T-helper 2 cell treated with Interferon-gamma antibody and Interleukin-4, amounts not matched to agents 5 μg/mL and 100 μg/mL, for 36 hours (primary cell): Measurements from ENCODE around the gene TRIM45.
A peak's percentile ranks its signal among the peaks of the same experiment; 100 is the strongest.

Source experiments
- DNase-seq: peaks from one replicate; pipeline ENCODE4 v3.0.0; 2021; ENCODE audit warnings: low spot score
- H3K27ac Mint-ChIP-seq: one replicate; pipeline ENCODE4 v1.8.0; 2021; ENCODE audit warnings: mild to moderate bottlenecking, mixed read lengths
- H3K27me3 Mint-ChIP-seq: one replicate; pipeline ENCODE4 v1.8.0; 2021; ENCODE audit warnings: low read depth, mixed read lengths
- H3K36me3 Mint-ChIP-seq: one replicate; pipeline ENCODE4 v1.8.0; 2021; ENCODE audit warnings: low read depth, mixed read lengths
- H3K4me1 Mint-ChIP-seq: one replicate; pipeline ENCODE4 v1.8.0; 2021; ENCODE audit warnings: low read depth, mixed read lengths
- H3K4me3 Mint-ChIP-seq: one replicate; pipeline ENCODE4 v1.8.0; 2022; ENCODE audit warnings: mild to moderate bottlenecking, moderate library complexity, mixed read lengths
- H3K9me3 Mint-ChIP-seq: one replicate; pipeline ENCODE4 v1.8.0; 2021; ENCODE audit warnings: mixed read lengths

Gene TRIM45

DNA sequence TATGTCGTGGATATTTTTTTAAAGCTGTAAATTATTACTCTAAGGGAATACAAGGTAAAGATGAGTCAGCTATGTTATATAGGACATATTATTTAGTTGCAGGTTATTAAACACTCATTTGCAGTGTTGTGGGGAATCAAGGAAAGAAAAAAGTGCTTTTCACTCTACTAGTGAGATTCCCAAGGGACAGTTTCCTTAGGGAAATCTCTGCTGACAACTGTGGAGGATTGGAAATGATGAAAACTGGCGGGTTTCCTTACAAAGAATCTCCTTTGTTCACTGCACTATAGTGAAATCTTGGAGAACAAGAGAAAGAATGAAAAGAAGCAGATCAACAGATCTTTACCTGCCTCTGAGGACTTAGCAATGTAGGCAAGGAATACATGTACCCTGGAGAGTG lies 24.5 kb upstream of the TRIM45 start:
- Mint-ChIP-seq H3K27ac (no peak overlapping the region), H3K9me3 (no peaks in the 10 kb centered on the region), H3K4me1 (no peaks in the 10 kb centered on the region), H3K27me3 (peaks cover 12% of the 10 kb centered on the region), H3K4me3 (no peak overlapping the region), H3K36me3 (no peaks in the 10 kb centered on the region)
- DNase-seq = no peak

- peaks cover 12% of the 10 kb centered on the region for H3K27me3 Mint-ChIP-seq
- no peak overlapping the region for H3K27ac Mint-ChIP-seq
These were observed 22.3 kb upstream of the TRIM45 start for GRCh38 chr1:117143871-117144270.

DNA sequence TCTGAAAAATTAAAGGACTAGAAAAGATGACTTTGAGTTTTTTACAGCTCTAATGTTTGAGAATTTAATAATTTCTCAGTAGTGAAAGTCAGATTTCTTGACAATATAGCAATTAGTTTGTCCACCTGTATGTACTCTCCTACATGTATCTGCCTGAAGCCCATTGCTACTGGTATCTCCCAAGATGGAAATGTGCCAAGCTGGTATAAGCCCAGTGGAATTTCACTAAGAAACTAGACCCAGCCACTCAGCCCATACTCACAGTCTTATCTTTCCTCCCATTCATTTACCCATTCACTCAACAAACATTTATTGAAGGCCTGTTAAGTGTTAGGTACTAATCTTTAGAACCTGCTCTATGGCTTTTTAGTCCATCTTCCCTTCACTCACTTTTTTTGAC lies 21.6 kb upstream of the TRIM45 start:
- DNase-seq = no peak
- H3K27ac Mint-ChIP-seq = no peak overlapping the region
- no peak overlapping the region for H3K4me3 Mint-ChIP-seq
- peaks cover 12% of the 10 kb centered on the region for H3K27me3 Mint-ChIP-seq
- no peaks in the 10 kb centered on the region for H3K9me3 Mint-ChIP-seq
- no peaks in the 10 kb centered on the region for H3K36me3 Mint-ChIP-seq
- no peaks in the 10 kb centered on the region for H3K4me1 Mint-ChIP-seq

More at GRCh38 chr1:117143871-117144270, 22.3 kb upstream of the TRIM45 start:
- H3K4me1 Mint-ChIP-seq = no peaks in the 10 kb centered on the region
- H3K4me3 Mint-ChIP-seq = no peak overlapping the region
- H3K36me3 Mint-ChIP-seq = no peaks in the 10 kb centered on the region
- H3K9me3 Mint-ChIP-seq = no peaks in the 10 kb centered on the region
- no peak for DNase-seq

DNA sequence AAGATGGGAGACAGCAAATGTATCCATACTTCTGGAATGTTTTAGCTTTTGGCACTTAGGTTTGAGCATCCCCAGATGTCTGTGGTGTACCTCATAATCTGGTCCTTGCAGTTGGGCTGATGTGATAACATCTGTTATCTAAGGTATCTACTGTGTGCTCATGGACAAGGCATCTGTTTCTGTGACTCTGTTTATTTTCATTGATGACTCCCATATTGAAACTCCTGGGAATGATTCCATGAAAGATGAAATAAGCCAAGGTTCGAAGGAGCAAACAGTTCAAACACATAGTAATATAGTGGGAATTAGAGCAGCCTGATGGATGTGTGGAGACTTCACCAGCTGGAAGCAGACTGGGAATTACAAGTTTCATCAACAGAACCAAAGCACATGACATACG lies 20.7 kb upstream of the TRIM45 start:
- H3K27ac Mint-ChIP-seq = no peak overlapping the region
- peaks cover 9% of the 10 kb centered on the region for H3K27me3 Mint-ChIP-seq
- no peak for DNase-seq
- no peak overlapping the region for H3K4me3 Mint-ChIP-seq
- H3K9me3 Mint-ChIP-seq = no peaks in the 10 kb centered on the region
- H3K36me3 Mint-ChIP-seq = no peaks in the 10 kb centered on the region
- H3K4me1 Mint-ChIP-seq = no peaks in the 10 kb centered on the region

DNA sequence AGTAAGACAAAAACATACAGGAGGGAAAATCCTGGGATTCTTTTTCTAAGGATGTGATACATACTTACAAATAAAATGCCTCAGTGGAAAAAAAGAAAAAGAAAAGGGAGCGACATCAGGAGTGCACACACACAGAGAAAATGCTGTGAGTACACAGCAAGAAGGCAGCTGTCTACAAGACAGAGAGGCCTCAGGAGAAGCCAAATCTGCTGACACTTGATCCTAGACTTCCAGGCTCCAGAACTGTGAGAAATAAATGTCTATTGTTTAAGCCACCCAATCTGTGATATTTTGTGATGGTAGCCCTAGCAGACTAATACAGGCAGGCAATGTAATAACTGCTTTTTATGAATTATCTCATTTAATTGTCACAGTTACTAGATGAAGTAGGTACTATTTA lies 17.0 kb upstream of the TRIM45 start:
- DNase-seq = no peak
- Mint-ChIP-seq H3K27me3 (peaks cover 6% of the 10 kb centered on the region), H3K36me3 (no peaks in the 10 kb centered on the region), H3K4me1 (no peaks in the 10 kb centered on the region), H3K27ac (no peak overlapping the region), H3K4me3 (no peak overlapping the region), H3K9me3 (no peaks in the 10 kb centered on the region)

DNA sequence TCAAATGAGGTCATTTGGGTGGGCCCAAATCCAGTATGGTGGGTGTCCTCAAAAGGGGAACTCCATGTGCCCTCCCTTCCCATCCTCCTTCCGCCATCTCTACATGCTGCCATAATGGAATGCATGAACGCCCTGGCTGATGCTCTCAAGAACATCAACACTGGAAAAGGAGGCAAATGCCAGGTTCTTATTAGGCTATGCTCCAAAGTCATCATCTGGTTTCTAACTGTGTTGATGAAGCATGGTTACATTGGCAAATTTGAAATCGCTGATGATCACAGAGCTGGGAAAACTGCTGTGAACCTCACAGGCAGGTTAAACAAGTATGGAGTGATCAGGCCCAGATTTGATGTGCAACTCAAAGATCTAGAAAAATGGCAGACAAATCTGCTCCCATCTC lies 16.6 kb upstream of the TRIM45 start:
- no peaks in the 10 kb centered on the region for H3K4me1 Mint-ChIP-seq
- no peak for DNase-seq
- H3K27me3 Mint-ChIP-seq = peaks cover 10% of the 10 kb centered on the region
- H3K36me3 Mint-ChIP-seq = no peaks in the 10 kb centered on the region
- H3K27ac Mint-ChIP-seq = no peak overlapping the region
- H3K9me3 Mint-ChIP-seq = no peaks in the 10 kb centered on the region
- H3K4me3 Mint-ChIP-seq = no peak overlapping the region

DNA sequence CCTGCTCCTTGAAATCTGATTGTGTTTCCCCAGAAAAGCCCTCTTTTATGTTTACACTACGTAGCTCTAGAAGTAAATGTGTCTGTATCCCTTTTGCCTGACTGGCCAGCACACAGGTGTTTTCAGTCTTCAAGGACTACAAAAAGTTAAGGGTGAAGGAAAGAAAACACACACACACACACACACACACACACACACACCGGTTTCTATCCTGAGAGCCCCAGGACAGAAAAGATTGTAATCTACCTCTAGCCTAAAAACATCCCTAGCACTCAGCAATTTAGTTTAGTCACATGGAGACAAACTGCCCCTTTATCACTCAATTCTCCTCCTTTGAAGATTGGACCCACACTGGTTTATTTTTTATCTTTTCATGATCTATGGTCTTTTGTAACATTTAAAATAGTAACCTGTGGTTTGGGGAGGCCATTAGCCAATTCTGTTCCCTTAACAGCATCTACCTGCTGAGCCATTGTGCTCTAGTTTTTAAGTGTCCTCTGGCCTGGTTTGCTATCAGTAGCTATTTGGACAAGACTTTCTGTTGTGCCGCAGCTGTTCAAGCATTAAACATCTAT lies 15.8 kb upstream of the TRIM45 start:
- Mint-ChIP-seq H3K4me3 (no peak overlapping the region), H3K36me3 (no peaks in the 10 kb centered on the region), H3K27me3 (peaks cover 11% of the 10 kb centered on the region), H3K9me3 (no peaks in the 10 kb centered on the region), H3K27ac (no peak overlapping the region), H3K4me1 (no peaks in the 10 kb centered on the region)
- no peak for DNase-seq

DNA sequence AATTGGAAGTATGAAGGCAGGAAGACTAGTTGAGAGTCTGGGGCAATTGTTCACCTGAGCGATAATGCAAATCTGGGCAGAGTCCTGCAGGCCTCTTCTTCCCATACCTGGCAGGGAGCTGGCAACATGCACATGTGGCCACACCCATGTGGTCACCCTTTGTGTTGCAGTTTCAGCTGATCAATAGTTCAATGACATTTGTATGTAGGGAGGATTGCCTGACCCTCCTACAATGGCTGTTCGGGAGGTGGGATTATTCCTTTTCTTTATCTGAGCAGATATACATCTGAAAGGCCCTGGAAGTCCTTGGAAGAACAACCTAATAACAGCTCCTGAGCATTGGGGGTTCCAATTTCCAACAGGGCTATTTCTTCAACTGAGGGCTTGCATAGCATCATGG lies 15.2 kb upstream of the TRIM45 start:
- no peaks in the 10 kb centered on the region for H3K9me3 Mint-ChIP-seq
- H3K27me3 Mint-ChIP-seq = peaks cover 11% of the 10 kb centered on the region
- H3K27ac Mint-ChIP-seq = no peak overlapping the region
- no peaks in the 10 kb centered on the region for H3K36me3 Mint-ChIP-seq
- H3K4me3 Mint-ChIP-seq = no peak overlapping the region
- no peak for DNase-seq
- H3K4me1 Mint-ChIP-seq = no peaks in the 10 kb centered on the region

DNA sequence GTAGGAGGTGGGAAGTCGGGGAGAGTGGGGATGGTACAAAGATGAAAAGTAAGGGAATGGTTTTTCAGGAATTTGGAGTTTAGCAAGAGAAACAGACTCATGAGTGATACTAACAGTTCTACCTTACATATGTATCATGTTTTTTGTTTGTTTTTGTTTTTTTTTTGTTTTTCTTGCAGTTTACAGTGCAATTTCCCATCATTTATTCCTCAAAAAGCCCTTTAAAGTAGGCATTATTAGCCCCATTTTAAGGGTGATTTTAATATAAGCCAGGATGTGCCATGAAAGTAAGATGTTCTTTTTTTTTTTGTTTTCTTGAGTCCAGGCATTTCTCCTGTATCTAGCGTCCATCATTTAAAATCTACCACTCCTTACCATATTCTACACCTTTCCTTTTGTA lies 13.8 kb upstream of the TRIM45 start:
- no peaks in the 10 kb centered on the region for H3K4me1 Mint-ChIP-seq
- no peak overlapping the region for H3K4me3 Mint-ChIP-seq
- DNase-seq = no peak
- H3K27ac Mint-ChIP-seq = no peak overlapping the region
- H3K27me3 Mint-ChIP-seq = peaks cover 11% of the 10 kb centered on the region
- H3K9me3 Mint-ChIP-seq = no peaks in the 10 kb centered on the region
- no peaks in the 10 kb centered on the region for H3K36me3 Mint-ChIP-seq

GRCh38 chr1:117130526-117130925 lies 9.0 kb upstream of the TRIM45 start:
- Mint-ChIP-seq H3K36me3 (no peaks in the 10 kb centered on the region), H3K27me3 (peaks cover 27% of the 10 kb centered on the region), H3K4me1 (peaks cover 3% of the 10 kb centered on the region), H3K9me3 (no peaks in the 10 kb centered on the region), H3K27ac (no peak overlapping the region), H3K4me3 (no peak overlapping the region)
- no peak for DNase-seq

DNA sequence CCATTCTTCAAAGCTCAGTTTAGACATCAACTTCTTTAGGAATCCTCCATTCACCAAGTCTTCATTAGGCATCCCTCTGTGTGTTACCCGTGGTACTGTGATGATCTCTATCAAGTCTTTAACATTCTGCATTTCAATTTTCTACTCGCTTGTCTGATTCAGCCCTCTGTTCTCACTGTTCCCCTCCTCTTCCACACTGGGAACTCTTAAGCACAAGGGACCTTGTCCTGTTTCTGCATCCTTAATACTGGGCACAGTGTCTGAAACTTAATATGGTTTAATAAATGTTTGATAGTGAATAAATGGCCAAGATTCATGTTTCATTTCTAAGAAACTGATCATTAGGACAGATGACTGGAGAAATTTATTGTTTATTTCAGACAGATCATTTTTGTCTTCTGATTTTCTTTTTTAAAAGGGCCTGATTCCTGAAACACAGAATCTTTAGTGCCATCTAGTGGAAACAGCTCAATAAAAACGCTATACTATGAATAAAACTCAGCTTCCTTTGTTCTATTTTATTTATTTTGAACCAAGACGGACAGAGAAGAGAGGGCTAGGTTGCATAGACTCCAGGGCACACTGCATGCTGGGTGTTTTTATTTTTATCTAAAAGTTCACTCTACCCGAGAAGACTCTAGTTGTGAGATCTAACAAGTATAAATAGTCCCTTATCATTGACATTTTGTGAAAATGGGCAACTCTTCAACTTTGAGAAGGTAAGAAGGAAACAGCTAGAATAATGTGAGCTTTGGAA lies 7.0 kb upstream of the TRIM45 start:
- no peaks in the 10 kb centered on the region for H3K9me3 Mint-ChIP-seq
- no peak for DNase-seq
- H3K4me3 Mint-ChIP-seq = no peak overlapping the region
- H3K27me3 Mint-ChIP-seq = peaks cover 21% of the 10 kb centered on the region
- no peak overlapping the region for H3K27ac Mint-ChIP-seq
- peaks cover 3% of the 10 kb centered on the region for H3K4me1 Mint-ChIP-seq
- no peaks in the 10 kb centered on the region for H3K36me3 Mint-ChIP-seq

GRCh38 chr1:117127795-117128194 lies 6.2 kb upstream of the TRIM45 start:
- H3K4me1 Mint-ChIP-seq = peaks cover 3% of the 10 kb centered on the region
- no peak overlapping the region for H3K4me3 Mint-ChIP-seq
- no peak overlapping the region for H3K27ac Mint-ChIP-seq
- H3K36me3 Mint-ChIP-seq = no peaks in the 10 kb centered on the region
- no peaks in the 10 kb centered on the region for H3K9me3 Mint-ChIP-seq
- DNase-seq = no peak
- H3K27me3 Mint-ChIP-seq = peaks cover 20% of the 10 kb centered on the region

DNA sequence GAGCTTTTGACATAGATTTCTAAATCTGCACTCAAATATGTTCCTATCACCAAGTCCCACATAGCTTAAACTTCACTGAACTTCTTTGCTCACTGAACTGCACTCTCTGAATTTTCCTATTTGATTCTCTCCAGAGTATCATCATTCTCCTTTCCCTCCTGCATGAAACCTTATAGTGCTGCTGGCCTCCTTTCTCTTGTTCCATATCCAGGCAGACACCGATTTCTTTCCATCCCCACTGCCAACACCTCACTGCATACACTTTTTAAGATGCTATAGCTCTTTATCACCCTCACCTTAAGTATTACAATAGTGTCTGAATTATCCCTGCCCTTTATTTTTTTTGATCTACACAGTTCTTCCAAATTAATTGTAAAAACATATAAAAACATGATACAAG lies 3.1 kb upstream of the TRIM45 start:
- DNase-seq = no peak
- Mint-ChIP-seq H3K4me1 (peaks cover 7% of the 10 kb centered on the region), H3K4me3 (no peak overlapping the region), H3K9me3 (no peaks in the 10 kb centered on the region), H3K27me3 (peaks cover 25% of the 10 kb centered on the region), H3K27ac (no peak overlapping the region), H3K36me3 (no peaks in the 10 kb centered on the region)

DNA sequence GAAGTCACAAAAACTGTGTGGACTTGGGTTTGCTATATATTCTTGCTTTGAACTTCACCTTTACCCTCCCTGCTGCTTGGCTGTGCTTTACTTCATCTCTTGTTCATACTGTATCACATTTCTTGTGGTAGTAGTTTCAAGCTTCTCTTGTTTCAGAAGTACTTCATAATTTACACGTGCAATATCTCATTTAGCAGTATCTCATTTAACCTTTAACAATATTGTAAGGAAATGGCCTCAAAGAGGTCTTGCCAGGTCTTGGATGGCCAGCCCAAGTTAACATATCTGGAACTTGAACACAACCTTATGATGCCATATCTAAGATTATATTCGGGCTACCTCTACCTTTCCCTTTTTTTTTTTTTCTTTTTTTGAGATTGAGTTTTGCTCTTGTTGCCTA lies 1.7 kb upstream of the TRIM45 start:
- Mint-ChIP-seq H3K4me3 (peak overlapping the region; percentile 1), H3K9me3 (no peaks in the 10 kb centered on the region), H3K27me3 (peaks cover 20% of the 10 kb centered on the region), H3K27ac (no peak overlapping the region), H3K36me3 (no peaks in the 10 kb centered on the region), H3K4me1 (peaks cover 4% of the 10 kb centered on the region)
- DNase-seq = no peak
